SK-N-MC (cell line): ENCODE data around the gene EFCAB8.
"Not testable (repeated sequence)": the region's sequence is repeated elsewhere in the genome, so short reads cannot be mapped to it uniquely, and the experiment has no call there.

Experiments used
- DNase-seq: peaks from one replicate; pipeline ENCODE4 v3.0.0-alpha.2; 2011; ENCODE audit warnings: low read depth, low spot score
- H3K27ac ChIP-seq: fragments of 200-600 bp; sonication (generic); 2 replicates; pipeline ENCODE4 v1.5.1; 2016; ENCODE audit warnings: mixed run types
- H3K36me3 ChIP-seq: fragments of 200-600 bp; sonication (generic); 2 replicates; pipeline ENCODE4 v1.6.1; 2017; ENCODE audit warnings: antibody characterized with exemption, low read length, mixed read lengths; ENCODE audit not compliant: insufficient read depth
- H3K4me3 ChIP-seq: fragments of 200-600 bp; sonication (generic); 2 replicates; pipeline ENCODE4 v1.5.1; 2016
- H3K9ac ChIP-seq: fragments of 200-600 bp; sonication (generic); 2 replicates; pipeline ENCODE4 v1.8.0; 2017; ENCODE audit warnings: mixed run types, mixed read lengths; ENCODE audit not compliant: insufficient read length
- H3K9me3 ChIP-seq: fragments of 200-600 bp; sonication (generic); 2 replicates; pipeline ENCODE4 v1.6.1; 2017; ENCODE audit warnings: low read depth, mild to moderate bottlenecking, antibody characterized with exemption, low read length, moderate library complexity, mixed read lengths
- EZH2 ChIP-seq: fragments of 200-600 bp; sonication (generic); IDR thresholded peaks from one replicate; pipeline ENCODE4 v1.6.1; 2017; ENCODE audit warnings: antibody characterized with exemption
- FOXP2 ChIP-seq: optimal IDR thresholded peaks from 2 replicates; pipeline ENCODE3; 2011; ENCODE audit warnings: mild to moderate bottlenecking, moderate library complexity; ENCODE audit not compliant: insufficient read depth; ENCODE audit errors: extremely low read length, control extremely low read depth
- POLR2AphosphoS5 ChIP-seq: IDR thresholded peaks from 2 replicates; pipeline ENCODE4 v1.6.1; 2012; ENCODE audit warnings: mild to moderate bottlenecking, low read depth, low read length, borderline replicate concordance

EFCAB8 gene

GRCh38 chr20:32848846-32849245 is 9.9 kb upstream of the EFCAB8 start:
- TF ChIP-seq FOXP2 = no peak
- no peak for TF ChIP-seq EZH2
- no peak for TF ChIP-seq POLR2AphosphoS5
- DNase-seq = no peak
- Histone ChIP-seq H3K36me3 (peaks cover 70% of the 10 kb centered on the region), H3K27ac (no peak overlapping the region), H3K9ac (no peak overlapping the region), H3K4me3 (no peak overlapping the region), H3K9me3 (no peaks in the 10 kb centered on the region)

GRCh38 chr20:32849577-32849976 is 9.1 kb upstream of the EFCAB8 start:
- no peak overlapping the region for H3K27ac ChIP-seq
- no peaks in the 10 kb centered on the region for H3K9me3 ChIP-seq
- TF ChIP-seq POLR2AphosphoS5 = no peak
- no peak for TF ChIP-seq FOXP2
- TF ChIP-seq EZH2 = no peak
- H3K4me3 ChIP-seq = no peak overlapping the region
- H3K36me3 ChIP-seq = peaks cover 66% of the 10 kb centered on the region
- no peak overlapping the region for H3K9ac ChIP-seq
- no peak for DNase-seq

GRCh38 chr20:32855387-32855786 is 3.3 kb upstream of the EFCAB8 start:
- H3K9me3 ChIP-seq = no peaks in the 10 kb centered on the region
- no peak overlapping the region for H3K27ac ChIP-seq
- peaks cover 43% of the 10 kb centered on the region for H3K36me3 ChIP-seq
- TF ChIP-seq FOXP2 = no peak
- TF ChIP-seq EZH2 = no peak
- no peak for TF ChIP-seq POLR2AphosphoS5
- H3K9ac ChIP-seq = no peak overlapping the region
- no peak for DNase-seq
- H3K4me3 ChIP-seq = no peak overlapping the region

- no peak overlapping the region for H3K9ac ChIP-seq
- no peaks in the 10 kb centered on the region for H3K9me3 ChIP-seq
- no peak for DNase-seq
- no peak overlapping the region for H3K4me3 ChIP-seq
- peaks cover 26% of the 10 kb centered on the region; the same call in 1 of the 2 replicates for H3K36me3 ChIP-seq
- TF ChIP-seq EZH2 (no peak), POLR2AphosphoS5 (no peak), FOXP2 (no peak)
- H3K27ac ChIP-seq = no peak overlapping the region
These were observed 534 bp upstream of the EFCAB8 start for GRCh38 chr20:32858189-32858588.

GRCh38 chr20:32861446-32861845 is 2.7 kb downstream of the EFCAB8 start:
- Histone ChIP-seq H3K27ac (no peak overlapping the region), H3K4me3 (no peak overlapping the region), H3K36me3 (peaks cover 21% of the 10 kb centered on the region; the same call in 1 of the 2 replicates), H3K9ac (no peak overlapping the region), H3K9me3 (no peaks in the 10 kb centered on the region)
- DNase-seq = no peak
- TF ChIP-seq EZH2 = no peak
- TF ChIP-seq FOXP2 = no peak
- no peak for TF ChIP-seq POLR2AphosphoS5

- TF ChIP-seq EZH2 = no peak
- TF ChIP-seq FOXP2 = no peak
- TF ChIP-seq POLR2AphosphoS5 = no peak
- Histone ChIP-seq H3K4me3 (no peak overlapping the region), H3K9ac (no peak overlapping the region), H3K9me3 (no peaks in the 10 kb centered on the region), H3K36me3 (no peaks in the 10 kb centered on the region), H3K27ac (no peak overlapping the region)
- DNase-seq = no peak
These were observed 10.8 kb downstream of the EFCAB8 start for GRCh38 chr20:32869562-32869961.

- DNase-seq, H3K9me3 ChIP-seq, H3K36me3 ChIP-seq, H3K9ac ChIP-seq, H3K4me3 ChIP-seq, H3K27ac ChIP-seq: not testable (repeated sequence)
These were observed 11.8 kb downstream of the EFCAB8 start for GRCh38 chr20:32870526-32870925.

GRCh38 chr20:32870985-32871384 is 12.3 kb downstream of the EFCAB8 start:
- H3K36me3 ChIP-seq = no peaks in the 10 kb centered on the region
- TF ChIP-seq POLR2AphosphoS5 = no peak
- no peak for TF ChIP-seq EZH2
- no peak for TF ChIP-seq FOXP2
- no peak overlapping the region for H3K4me3 ChIP-seq
- no peak overlapping the region for H3K9ac ChIP-seq
- no peaks in the 10 kb centered on the region for H3K9me3 ChIP-seq
- no peak for DNase-seq
- no peak overlapping the region for H3K27ac ChIP-seq

GRCh38 chr20:32871627-32872160 is 13.0 kb downstream of the EFCAB8 start:
- Histone ChIP-seq H3K9me3 (no peaks in the 10 kb centered on the region), H3K36me3 (no peaks in the 10 kb centered on the region), H3K27ac (no peak overlapping the region), H3K4me3 (no peak overlapping the region), H3K9ac (no peak overlapping the region)
- TF ChIP-seq FOXP2 = no peak
- no peak for TF ChIP-seq POLR2AphosphoS5
- no peak for DNase-seq

GRCh38 chr20:32872266-32872665 is 13.5 kb downstream of the EFCAB8 start:
- Histone ChIP-seq H3K27ac (no peak overlapping the region), H3K4me3 (no peak overlapping the region), H3K36me3 (no peaks in the 10 kb centered on the region), H3K9ac (no peak overlapping the region), H3K9me3 (no peaks in the 10 kb centered on the region)
- TF ChIP-seq FOXP2 = no peak
- TF ChIP-seq EZH2 = no peak
- TF ChIP-seq POLR2AphosphoS5 = no peak
- DNase-seq = no peak
